BLaER1 treated with 17β-estradiol and CSF1 and Interleukin-3, amounts not matched to agents 10 nM and 100 nM (cell line): ENCODE data around the gene OBP2B.

Experiments used
- H3K27ac ChIP-seq, 11 experiments: shearing (Covaris generic); formaldehyde crosslinking; 2 replicates each; pipeline ENCODE4 v1.8.1; 2022
- H3K27me3 ChIP-seq, 11 experiments: shearing (Covaris generic); formaldehyde crosslinking; 2 replicates each; pipeline ENCODE4 v1.8.1; 2022
- H3K36me3 ChIP-seq, 11 experiments: shearing (Covaris generic); formaldehyde crosslinking; 2 replicates each; pipeline ENCODE4 v1.8.1; 2022
- H3K4me1 ChIP-seq, 10 experiments: shearing (Covaris generic); formaldehyde crosslinking; 2 replicates each; pipeline ENCODE4 v1.8.1; 2022
- H3K4me2 ChIP-seq, 11 experiments: shearing (Covaris generic); formaldehyde crosslinking; 2 replicates each; pipeline ENCODE4 v1.8.1; 2022
- H3K4me3 ChIP-seq, 10 experiments: shearing (Covaris generic); formaldehyde crosslinking; 2 replicates each; pipeline ENCODE4 v1.8.1; 2022
- H3K9ac ChIP-seq, 11 experiments: shearing (Covaris generic); formaldehyde crosslinking; 2 replicates each; pipeline ENCODE4 v1.8.1; 2022
- H3K9me3 ChIP-seq, 11 experiments: shearing (Covaris generic); formaldehyde crosslinking; replicated peaks in 1 of 11; 2 replicates each; pipeline ENCODE4 v1.8.1; 2022
- H4K20me1 ChIP-seq, 11 experiments: shearing (Covaris generic); formaldehyde crosslinking; 2 replicates each; pipeline ENCODE4 v1.8.1; 2022
- Cebpa-rat ChIP-seq, 11 experiments: shearing (Covaris generic); IDR thresholded peaks; 2 replicates each; pipeline ENCODE4 v1.8.1; 2022

The OBP2B gene

GRCh38 chr9:133160742-133161546 is 48.1 kb downstream of the OBP2B start:
- Histone ChIP-seq H3K4me1 (peaks cover 48 to 61% (median 51%) of the 10 kb centered on the region in 10 experiments), H3K4me2 (peak overlapping the region; percentile 67 to 100 (median 80))
- no peak for TF ChIP-seq Cebpa-rat (IDR thresholded peaks at IDR 0.05)

GRCh38 chr9:133158695-133159094 is 50.4 kb downstream of the OBP2B start:
- H3K27ac ChIP-seq = no peak overlapping the region
- H3K36me3 ChIP-seq = peaks cover 59 to 82% (median 77%) of the 10 kb centered on the region in 11 experiments
- TF ChIP-seq Cebpa-rat (IDR thresholded peaks at IDR 0.05) = no peak
- no peak overlapping the region for H3K4me3 ChIP-seq
- no peaks in the 10 kb centered on the region for H3K9me3 ChIP-seq
- H3K4me2 ChIP-seq = no peak overlapping the region
- H3K4me1 ChIP-seq = peaks cover 31 to 51% (median 43%) of the 10 kb centered on the region in 10 experiments
- peaks cover 47 to 99% (median 95%) of the 10 kb centered on the region in 11 experiments; a peak in 21 of 22 replicates for H4K20me1 ChIP-seq
- H3K27me3 ChIP-seq = no peaks in the 10 kb centered on the region
- H3K9ac ChIP-seq = no peak overlapping the region

More at GRCh38 chr9:133160742-133161546, 48.1 kb downstream of the OBP2B start:
- Histone ChIP-seq H3K9me3 (no peaks in the 10 kb centered on the region), H3K36me3 (peaks cover 36 to 59% (median 54%) of the 10 kb centered on the region in 11 experiments), H3K4me3 (peak overlapping the region; percentile 3 to 92 (median 34); a peak in 10 of 20 replicates), H4K20me1 (peaks cover 33 to 77% (median 73%) of the 10 kb centered on the region in 11 experiments; a peak in 21 of 22 replicates), H3K27ac (no peak overlapping the region), H3K27me3 (no peaks in the 10 kb centered on the region), H3K9ac (peak overlapping the region in 5 of 11 experiments; percentile 19 to 59 (median 36); a peak in 5 of 22 replicates)
